ENCODE measurements around the gene SAXO1.

GRCh38 chr9:19057033-19057432, 24.0 kb upstream of the SAXO1 start:
- TF ChIP-seq, protein P1, sequence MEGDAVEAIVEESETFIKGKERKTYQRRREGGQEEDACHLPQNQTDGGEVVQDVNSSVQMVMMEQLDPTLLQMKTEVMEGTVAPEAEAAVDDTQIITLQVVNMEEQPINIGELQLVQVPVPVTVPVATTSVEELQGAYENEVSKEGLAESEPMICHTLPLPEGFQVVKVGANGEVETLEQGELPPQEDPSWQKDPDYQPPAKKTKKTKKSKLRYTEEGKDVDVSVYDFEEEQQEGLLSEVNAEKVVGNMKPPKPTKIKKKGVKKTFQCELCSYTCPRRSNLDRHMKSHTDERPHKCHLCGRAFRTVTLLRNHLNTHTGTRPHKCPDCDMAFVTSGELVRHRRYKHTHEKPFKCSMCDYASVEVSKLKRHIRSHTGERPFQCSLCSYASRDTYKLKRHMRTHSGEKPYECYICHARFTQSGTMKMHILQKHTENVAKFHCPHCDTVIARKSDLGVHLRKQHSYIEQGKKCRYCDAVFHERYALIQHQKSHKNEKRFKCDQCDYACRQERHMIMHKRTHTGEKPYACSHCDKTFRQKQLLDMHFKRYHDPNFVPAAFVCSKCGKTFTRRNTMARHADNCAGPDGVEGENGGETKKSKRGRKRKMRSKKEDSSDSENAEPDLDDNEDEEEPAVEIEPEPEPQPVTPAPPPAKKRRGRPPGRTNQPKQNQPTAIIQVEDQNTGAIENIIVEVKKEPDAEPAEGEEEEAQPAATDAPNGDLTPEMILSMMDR (IDR thresholded peaks at IDR 0.05): no peak
- TF ChIP-seq EZH2phosphoT487 (IDR thresholded peaks at IDR 0.05) (no peak), EZH2 (IDR thresholded peaks at IDR 0.05) (no peak)

Data from neural progenitor cell (in vitro differentiated cells).